C4-2B (cell line): ENCODE data around the gene ELL3.
A peak's percentile ranks its signal among the peaks of the same experiment; 100 is the strongest.

Experiments used
- H3K27ac ChIP-seq: fragments of 450-650 bp; 2 replicates; pipeline ENCODE4 v1.5.1; 2017
- CTCF ChIP-seq: fragments of 450-650 bp; conservative IDR thresholded peaks from 2 replicates; pipeline ENCODE4 v1.5.1; 2017; ENCODE audit warnings: mild to moderate bottlenecking
- ZFX ChIP-seq: fragments of 450-650 bp; IDR thresholded peaks from 2 replicates; pipeline ENCODE4 v1.6.1; 2017

The ELL3 gene

DNA sequence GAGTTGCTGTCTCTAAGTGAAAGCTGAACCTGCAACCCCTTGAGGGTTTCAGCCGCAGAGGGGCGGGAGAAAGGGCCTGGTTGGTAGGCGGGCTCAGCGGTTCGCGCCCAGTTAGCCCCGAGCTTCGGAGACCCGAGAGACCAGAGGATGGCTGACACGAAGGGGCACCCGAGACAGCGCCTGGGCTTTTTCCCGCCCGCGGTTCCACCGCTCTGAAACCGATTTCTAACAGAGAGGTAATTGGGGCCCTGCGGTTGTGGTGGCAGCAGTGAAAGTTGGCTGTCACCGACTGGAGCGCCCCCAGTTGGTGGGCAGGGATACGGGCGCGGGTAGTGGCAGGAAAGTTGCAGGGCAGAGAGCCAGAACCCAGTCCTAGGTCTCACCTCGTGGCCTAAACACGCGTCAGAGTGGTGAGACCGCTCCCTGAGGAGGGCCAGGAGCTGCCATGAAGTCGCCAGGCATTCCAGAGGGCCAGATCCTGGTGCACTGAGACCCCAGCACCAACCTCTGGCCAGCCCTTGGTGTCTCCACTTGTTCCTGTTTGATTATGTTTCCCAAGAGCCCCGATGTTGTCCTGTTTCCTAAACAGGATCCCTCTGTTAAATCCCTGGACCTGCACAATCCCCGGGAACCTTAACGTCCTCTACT lies 625 bp upstream of the ELL3 start:
- peak overlapping the region; percentile 89 for H3K27ac ChIP-seq
- peak; percentile 43; the same call in 1 of the 2 replicates for TF ChIP-seq ZFX
- peak; percentile 92 for TF ChIP-seq CTCF

DNA sequence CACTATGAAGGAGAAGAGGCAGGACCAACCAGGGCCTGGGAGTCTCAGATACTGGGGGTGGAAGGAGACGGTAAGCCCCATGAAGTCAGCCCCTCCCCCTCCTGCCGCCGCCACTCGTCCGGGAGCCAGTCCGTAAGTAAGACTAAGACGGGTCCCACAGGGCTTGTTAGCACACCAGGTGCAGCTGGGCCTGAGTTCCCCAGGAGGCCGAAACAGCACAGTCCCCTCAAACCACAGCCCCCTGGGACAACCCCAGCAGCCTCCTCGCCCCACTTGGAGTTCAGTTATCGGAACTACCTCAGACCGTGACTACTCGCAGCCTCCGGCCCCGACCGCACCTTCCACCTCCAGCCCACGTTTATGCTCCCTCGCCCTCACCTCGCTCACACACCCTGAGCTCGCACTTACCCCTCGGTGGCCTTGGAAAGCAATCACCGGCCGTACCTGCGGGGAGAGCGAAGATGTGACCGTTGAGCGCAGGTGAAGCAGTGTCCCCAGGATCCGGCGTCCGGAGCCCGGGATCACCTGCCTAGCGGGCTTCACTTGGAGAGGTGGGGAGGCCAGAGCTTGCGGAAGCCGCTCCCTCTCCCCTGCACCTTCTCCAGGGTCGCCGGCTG lies 557 bp downstream of the ELL3 start:
- TF ChIP-seq ZFX (0 out of 2 replicates have a peak, but pooled peaks have one; percentile 33), CTCF (no peak)
- peak overlapping the region; percentile 89 for H3K27ac ChIP-seq

GRCh38 chr15:43775411-43775965 lies 1.3 kb downstream of the ELL3 start:
- H3K27ac ChIP-seq, result peak overlapping the region; percentile 89
- TF ChIP-seq ZFX, result no peak
- peak; percentile 90 for TF ChIP-seq CTCF

GRCh38 chr15:43774062-43774461 lies 2.7 kb downstream of the ELL3 start:
- peak overlapping the region; percentile 89 for H3K27ac ChIP-seq
- no peak for TF ChIP-seq ZFX
- TF ChIP-seq CTCF, result no peak

DNA sequence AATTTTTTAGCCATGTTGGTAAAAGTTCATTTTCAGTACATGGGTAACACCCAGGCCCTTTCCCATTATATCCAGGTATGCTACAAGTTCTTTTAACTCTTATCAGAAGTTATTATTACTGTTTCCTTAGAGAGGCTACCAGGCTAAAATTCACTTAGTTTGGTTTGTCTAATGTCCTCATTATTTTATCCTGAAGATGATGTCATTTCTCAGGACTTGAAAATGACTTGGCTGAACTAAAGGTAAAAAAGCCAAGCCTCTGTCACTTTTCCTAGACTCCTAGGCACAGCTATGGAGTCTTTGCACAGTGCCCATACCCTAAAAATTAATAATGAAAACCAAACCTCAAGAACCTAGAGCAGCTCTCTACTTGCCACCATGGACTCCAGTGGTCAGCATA lies 4.1 kb downstream of the ELL3 start:
- TF ChIP-seq CTCF, result no peak
- no peak overlapping the region for H3K27ac ChIP-seq

DNA sequence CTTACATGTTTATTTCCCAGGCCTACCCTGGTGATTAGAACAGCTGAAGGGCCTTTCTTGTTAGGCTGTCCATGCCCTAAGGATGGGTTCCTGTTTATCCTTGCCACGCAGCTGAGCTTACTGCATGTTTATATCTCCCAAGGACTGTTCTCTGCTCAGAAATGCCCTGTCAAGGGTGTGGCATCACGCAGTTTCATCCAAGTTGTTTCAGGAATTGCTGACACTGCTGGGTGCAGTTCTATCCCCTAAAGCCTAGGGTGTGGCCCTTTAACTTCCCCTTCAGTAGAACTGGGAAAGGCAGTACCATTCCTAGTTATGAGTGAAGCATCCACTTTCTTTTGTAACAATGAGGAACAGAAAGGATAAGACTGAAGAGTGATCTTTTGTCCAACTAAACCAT lies 5.0 kb downstream of the ELL3 start:
- H3K27ac ChIP-seq, result no peak overlapping the region

More for the DNA sequence above, 5.0 kb downstream of the ELL3 start:
- TF ChIP-seq ZFX, result no peak
- TF ChIP-seq CTCF, result no peak
